Neural crest cell (in vitro differentiated cells): Measurements from ENCODE around the gene WSCD2. TPM values are rescaled to one million over a fixed set of nuclear protein-coding genes. Genes with fewer than 3 reads are reported as not detected.
A peak's percentile ranks its signal among the peaks of the same experiment; 100 is the strongest.

Source experiments
- DNase-seq: peaks from one replicate; pipeline ENCODE4 v3.0.0; 2021; ENCODE audit warnings: low read depth, mixed read lengths, low spot score
- H3K27ac Mint-ChIP-seq: one replicate; pipeline ENCODE4 v1.8.0; 2021; ENCODE audit warnings: mild to moderate bottlenecking, mixed read lengths; ENCODE audit not compliant: unreplicated experiment
- H3K27me3 Mint-ChIP-seq: 2 replicates; pipeline ENCODE4 v1.8.0; 2021; ENCODE audit warnings: low read depth, mild to moderate bottlenecking, mixed read lengths
- H3K36me3 Mint-ChIP-seq: 2 replicates; pipeline ENCODE4 v1.8.0; 2021; ENCODE audit warnings: low read depth, mild to moderate bottlenecking, mixed read lengths
- H3K4me1 Mint-ChIP-seq: 2 replicates; pipeline ENCODE4 v1.8.0; 2021; ENCODE audit warnings: mixed read lengths
- H3K4me3 Mint-ChIP-seq: one replicate; pipeline ENCODE4 v1.8.0; 2021; ENCODE audit warnings: mild to moderate bottlenecking, mixed read lengths
- H3K9me3 Mint-ChIP-seq: 2 replicates; pipeline ENCODE4 v1.8.0; 2021; ENCODE audit warnings: mixed read lengths
- CTCF ChIP-seq: fragments of 200-600 bp; sonication (generic); conservative IDR thresholded peaks from 2 replicates; pipeline ENCODE4 v1.5.0; 2021; ENCODE audit warnings: antibody characterized with exemption, mild to moderate bottlenecking
- long read RNA-seq: library from polyadenylated mRNA; unstranded; transcript quantifications from one replicate; pipeline ENCODE4 v2.0.0, GENCODE V29; 2020
- total RNA-seq: library from RNA; stranded (reverse); gene quantifications from 2 replicates; pipeline ENCODE4 v1.2.1, GENCODE V29; 2021

The WSCD2 gene
- total RNA-seq = 0.73 and 1.4 TPM in 2 replicates
- long read RNA-seq = 0 reads

DNA sequence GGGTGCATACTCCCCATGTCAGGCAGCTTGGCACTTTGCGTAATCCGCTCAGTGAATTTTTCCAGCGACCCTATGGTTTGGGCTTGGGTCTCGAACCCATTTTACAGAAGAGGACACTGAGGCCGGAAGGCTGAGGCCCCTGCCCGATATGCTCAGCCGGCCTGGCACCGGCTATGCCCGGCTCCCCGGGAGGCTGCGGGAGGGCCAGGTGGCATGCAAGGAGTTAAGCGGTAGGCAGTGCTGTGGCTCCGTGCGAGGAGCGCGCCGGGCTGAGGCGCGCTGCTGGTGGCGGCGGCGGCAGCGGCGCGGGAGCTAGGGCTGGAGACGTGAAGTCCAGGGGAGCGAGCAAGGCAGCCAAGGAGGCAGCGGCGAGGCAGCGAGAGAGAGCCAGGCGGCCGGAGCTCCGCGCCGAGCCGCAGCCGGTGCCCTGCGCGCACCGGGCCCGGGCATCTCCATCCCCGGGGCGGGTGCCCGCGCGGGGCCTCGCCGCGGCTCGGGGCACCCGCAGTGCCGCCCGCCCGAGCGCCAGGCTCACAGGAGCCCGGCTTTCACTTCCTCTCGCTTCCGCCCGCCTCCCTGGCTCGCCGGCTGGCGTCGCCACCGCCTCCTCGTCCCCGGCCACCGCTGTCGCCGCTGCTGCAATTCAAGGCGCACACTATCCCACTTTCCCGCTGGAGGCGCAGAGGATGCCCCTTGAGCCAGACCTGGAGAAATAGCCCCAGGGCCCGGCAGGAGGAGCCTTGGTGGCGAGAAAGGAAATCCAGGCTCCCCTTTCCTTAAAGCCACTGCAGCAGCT is at the start of gene WSCD2:
Gene WSCD2 (plus strand): TSS at position 272 of the 796 bp plus-strand sequence. CDS start 66,545 bp downstream, outside the sequence.
- Mint-ChIP-seq H3K27me3 (peaks cover 88% of the 10 kb centered on the region), H3K9me3 (no peaks in the 10 kb centered on the region), H3K36me3 (no peaks in the 10 kb centered on the region), H3K4me1 (peaks cover 6% of the 10 kb centered on the region), H3K4me3 (peak within 1 kb of the TSS; percentile 85), H3K27ac (no peak within 1 kb of the TSS)
- DNase-seq = peak; percentile 70
- TF ChIP-seq CTCF = peak; percentile 49

- Mint-ChIP-seq H3K27me3 (peaks cover 46% of the 10 kb centered on the region), H3K36me3 (no peaks in the 10 kb centered on the region), H3K27ac (no peak overlapping the region), H3K4me1 (peaks cover 25% of the 10 kb centered on the region), H3K9me3 (peaks cover 6% of the 10 kb centered on the region), H3K4me3 (no peak overlapping the region)
- TF ChIP-seq CTCF = no peak
- no peak for DNase-seq
These were observed 49.4 kb upstream of the WSCD2 start for GRCh38 chr12:108079721-108080120.

DNA sequence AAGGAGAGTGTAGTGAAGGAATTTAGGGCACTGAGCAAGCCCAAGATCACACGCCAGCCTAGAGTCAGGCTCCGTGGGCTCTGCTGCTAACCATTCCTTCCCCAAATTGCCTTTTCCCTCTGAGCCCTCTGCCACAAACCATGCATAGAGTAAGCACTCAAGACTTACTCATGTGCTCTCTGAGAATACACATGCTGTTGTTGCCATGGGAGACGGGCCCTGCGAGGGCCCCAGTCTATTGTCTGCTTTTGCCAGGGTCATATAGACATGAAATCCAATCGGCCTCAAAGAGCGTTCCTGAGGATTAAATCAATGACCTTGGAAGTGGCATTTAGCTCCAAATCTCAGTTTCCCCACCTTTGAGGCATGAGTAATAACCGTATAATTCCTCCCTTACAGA is 48.7 kb upstream of the WSCD2 start:
- H3K27me3 Mint-ChIP-seq = peaks cover 44% of the 10 kb centered on the region
- H3K4me3 Mint-ChIP-seq = no peak overlapping the region
- DNase-seq = no peak
- peaks cover 6% of the 10 kb centered on the region for H3K9me3 Mint-ChIP-seq
- TF ChIP-seq CTCF = no peak
- H3K36me3 Mint-ChIP-seq = no peaks in the 10 kb centered on the region
- no peak overlapping the region for H3K27ac Mint-ChIP-seq
- peaks cover 25% of the 10 kb centered on the region for H3K4me1 Mint-ChIP-seq

- peaks cover 29% of the 10 kb centered on the region for H3K27me3 Mint-ChIP-seq
- no peaks in the 10 kb centered on the region for H3K36me3 Mint-ChIP-seq
- no peak overlapping the region for H3K27ac Mint-ChIP-seq
- H3K4me3 Mint-ChIP-seq = no peak overlapping the region
- DNase-seq = no peak
- H3K9me3 Mint-ChIP-seq = peaks cover 6% of the 10 kb centered on the region
- no peak for TF ChIP-seq CTCF
- peaks cover 14% of the 10 kb centered on the region for H3K4me1 Mint-ChIP-seq
These were observed 46.6 kb upstream of the WSCD2 start for GRCh38 chr12:108082485-108082884.

- Mint-ChIP-seq H3K4me1 (no peaks in the 10 kb centered on the region), H3K9me3 (peaks cover 5% of the 10 kb centered on the region), H3K36me3 (no peaks in the 10 kb centered on the region), H3K4me3 (no peak overlapping the region), H3K27ac (no peak overlapping the region), H3K27me3 (peaks cover 36% of the 10 kb centered on the region)
- no peak for DNase-seq
- no peak for TF ChIP-seq CTCF
These were observed 41.2 kb upstream of the WSCD2 start for GRCh38 chr12:108087900-108088299.
